HUES48 (cell line): ENCODE measurements around the gene SLC25A28.
"Not testable (repeated sequence)": the region's sequence is repeated elsewhere in the genome, so short reads cannot be mapped to it uniquely, and the experiment has no call there.

Experiments used
- H3K27ac ChIP-seq: one replicate; pipeline ENCODE4 v1.7.0; 2013; ENCODE audit warnings: low read depth, low read length, inconsistent platforms
- H3K27me3 ChIP-seq: 2 replicates; pipeline ENCODE4 v1.6.1; 2013; ENCODE audit warnings: mild to moderate bottlenecking, low read length; ENCODE audit not compliant: control insufficient read depth, insufficient read depth
- H3K36me3 ChIP-seq: 2 replicates; pipeline ENCODE4 v1.6.1; 2013; ENCODE audit warnings: low read length; ENCODE audit not compliant: control insufficient read depth, insufficient read depth
- H3K4me1 ChIP-seq: 2 replicates; pipeline ENCODE4 v1.6.1; 2013; ENCODE audit warnings: mild to moderate bottlenecking, low read length; ENCODE audit not compliant: control insufficient read depth, insufficient read depth
- H3K4me3 ChIP-seq: 2 replicates; pipeline ENCODE4 v1.5.1; 2013; ENCODE audit warnings: mild to moderate bottlenecking, low read depth, low read length
- H3K9ac ChIP-seq: 2 replicates; pipeline ENCODE4 v1.6.1; 2013; ENCODE audit warnings: mild to moderate bottlenecking, low read depth, low read length, moderate library complexity
- H3K9me3 ChIP-seq: 2 replicates; pipeline ENCODE4 v1.6.1; 2013; ENCODE audit warnings: low read length; ENCODE audit not compliant: control insufficient read depth, insufficient read depth

Gene SLC25A28

GRCh38 chr10:99654390-99655175, 34.3 kb upstream of the SLC25A28 start:
- H3K9ac ChIP-seq = no peak overlapping the region
- H3K36me3 ChIP-seq = no peaks in the 10 kb centered on the region
- H3K27me3 ChIP-seq = peaks cover 16% of the 10 kb centered on the region
- H3K9me3 ChIP-seq = no peaks in the 10 kb centered on the region
- H3K4me1 ChIP-seq = no peaks in the 10 kb centered on the region
- H3K27ac ChIP-seq = no peak overlapping the region
- no peak overlapping the region for H3K4me3 ChIP-seq

GRCh38 chr10:99652800-99653390, 32.7 kb upstream of the SLC25A28 start:
- Histone ChIP-seq H3K36me3 (no peaks in the 10 kb centered on the region), H3K4me1 (no peaks in the 10 kb centered on the region), H3K4me3 (no peak overlapping the region), H3K27me3 (peaks cover 7% of the 10 kb centered on the region), H3K27ac (no peak overlapping the region), H3K9ac (no peak overlapping the region), H3K9me3 (no peaks in the 10 kb centered on the region)

GRCh38 chr10:99648717-99649116, 28.5 kb upstream of the SLC25A28 start:
- peaks cover 3% of the 10 kb centered on the region for H3K9me3 ChIP-seq
- H3K4me3 ChIP-seq = no peak overlapping the region
- H3K4me1 ChIP-seq = no peaks in the 10 kb centered on the region
- H3K36me3 ChIP-seq = no peaks in the 10 kb centered on the region
- H3K27ac ChIP-seq = no peak overlapping the region
- H3K9ac ChIP-seq = no peak overlapping the region
- H3K27me3 ChIP-seq = no peaks in the 10 kb centered on the region

- Histone ChIP-seq H3K9me3 (peaks cover 3% of the 10 kb centered on the region), H3K4me1 (no peaks in the 10 kb centered on the region), H3K9ac (no peak overlapping the region), H3K27ac (no peak overlapping the region), H3K27me3 (no peaks in the 10 kb centered on the region), H3K4me3 (no peak overlapping the region), H3K36me3 (no peaks in the 10 kb centered on the region)
Observed at GRCh38 chr10:99647601-99648151, 27.4 kb upstream of the SLC25A28 start.

GRCh38 chr10:99633832-99634231, 13.6 kb upstream of the SLC25A28 start:
- Histone ChIP-seq H3K4me3 (no peak overlapping the region), H3K9me3 (no peaks in the 10 kb centered on the region), H3K9ac (no peak overlapping the region), H3K27ac (no peak overlapping the region), H3K4me1 (no peaks in the 10 kb centered on the region), H3K36me3 (no peaks in the 10 kb centered on the region), H3K27me3 (no peaks in the 10 kb centered on the region; the same call in 1 of the 2 replicates)

- no peaks in the 10 kb centered on the region for H3K36me3 ChIP-seq
- no peaks in the 10 kb centered on the region for H3K9me3 ChIP-seq
- no peak overlapping the region for H3K4me3 ChIP-seq
- H3K27ac ChIP-seq = no peak overlapping the region
- H3K4me1 ChIP-seq = no peaks in the 10 kb centered on the region
- H3K27me3 ChIP-seq = no peaks in the 10 kb centered on the region
- H3K9ac ChIP-seq = no peak overlapping the region
Observed at GRCh38 chr10:99631496-99631895, 11.3 kb upstream of the SLC25A28 start.

GRCh38 chr10:99630991-99631390, 10.8 kb upstream of the SLC25A28 start:
- H3K9me3 ChIP-seq = no peaks in the 10 kb centered on the region
- no peak overlapping the region for H3K9ac ChIP-seq
- H3K4me1 ChIP-seq = no peaks in the 10 kb centered on the region
- H3K4me3 ChIP-seq = no peak overlapping the region
- no peaks in the 10 kb centered on the region for H3K36me3 ChIP-seq
- H3K27me3 ChIP-seq = no peaks in the 10 kb centered on the region
- H3K27ac ChIP-seq = no peak overlapping the region

GRCh38 chr10:99630433-99630832, 10.2 kb upstream of the SLC25A28 start:
- no peak overlapping the region for H3K9ac ChIP-seq
- no peaks in the 10 kb centered on the region for H3K9me3 ChIP-seq
- no peak overlapping the region for H3K4me3 ChIP-seq
- no peaks in the 10 kb centered on the region for H3K36me3 ChIP-seq
- no peaks in the 10 kb centered on the region for H3K27me3 ChIP-seq
- H3K4me1 ChIP-seq = no peaks in the 10 kb centered on the region
- H3K27ac ChIP-seq = no peak overlapping the region

GRCh38 chr10:99629625-99629978, 9.4 kb upstream of the SLC25A28 start:
- no peaks in the 10 kb centered on the region for H3K27me3 ChIP-seq
- no peak overlapping the region for H3K27ac ChIP-seq
- no peaks in the 10 kb centered on the region for H3K4me1 ChIP-seq
- H3K4me3 ChIP-seq = no peak overlapping the region
- no peaks in the 10 kb centered on the region for H3K36me3 ChIP-seq
- no peak overlapping the region for H3K9ac ChIP-seq
- H3K9me3 ChIP-seq = no peaks in the 10 kb centered on the region

- Histone ChIP-seq H3K4me1 (no peaks in the 10 kb centered on the region), H3K36me3 (no peaks in the 10 kb centered on the region), H3K27ac (no peak overlapping the region), H3K27me3 (no peaks in the 10 kb centered on the region), H3K9ac (no peak overlapping the region), H3K4me3 (no peak overlapping the region), H3K9me3 (no peaks in the 10 kb centered on the region)
Observed at GRCh38 chr10:99628923-99629624, 8.8 kb upstream of the SLC25A28 start.

GRCh38 chr10:99625124-99625523, 4.9 kb upstream of the SLC25A28 start:
- not testable (repeated sequence) for H3K4me3 ChIP-seq, H3K9ac ChIP-seq, H3K4me1 ChIP-seq, H3K27ac ChIP-seq, H3K27me3 ChIP-seq, H3K36me3 ChIP-seq, H3K9me3 ChIP-seq
